Colonic mucosa (tissue), 4 donors: Measurements from ENCODE around the gene TMCO6. TPM values are rescaled to one million over a fixed set of nuclear protein-coding genes. Genes with fewer than 3 reads are reported as not detected.
"Not testable (repeated sequence)": the region's sequence is repeated elsewhere in the genome, so short reads cannot be mapped to it uniquely, and the experiment has no call there.

Experiments
- DNase-seq: peaks from one replicate; pipeline ENCODE4 v3.0.0-alpha.2; 2020
- H3K27ac ChIP-seq: fragments of 200-600 bp; one replicate; pipeline ENCODE4 v1.8.0; 2021
- H3K27me3 ChIP-seq: fragments of 200-600 bp; one replicate; pipeline ENCODE4 v1.8.0; 2021
- H3K36me3 ChIP-seq: fragments of 200-600 bp; one replicate; pipeline ENCODE4 v1.8.0; 2021
- H3K4me1 ChIP-seq: fragments of 200-600 bp; one replicate; pipeline ENCODE4 v1.8.0; 2021; ENCODE audit warnings: mild to moderate bottlenecking
- H3K4me3 ChIP-seq: fragments of 200-600 bp; one replicate; pipeline ENCODE4 v1.8.0; 2021
- H3K9ac ChIP-seq, 2 donors: one replicate each; pipeline ENCODE4 v1.7.0; 2013; ENCODE audit warnings: control low read depth in 2 of 2, low read depth in 2 of 2, low read length in 2 of 2
- H3K9me3 ChIP-seq: fragments of 200-600 bp; one replicate; pipeline ENCODE4 v1.8.0; 2021
- intact Hi-C: fragments of 100-400 bp; cut with DNase I; formaldehyde crosslinking; loops from one replicate; pipeline ENCODE4 v1.14.1; 2022
- total RNA-seq, 2 donors: library from RNA; stranded (reverse); fragmentation: NEBNext Ultra II Directional in 1 of 2; extraction: Animal tissue kit (Norgen Biotek cat#: 25700) in 1 of 2; gene quantifications; one replicate each; pipeline ENCODE4 v1.2.1, GENCODE V29; 2021
- TF ChIP-seq, protein P1 (sequence below): fragments of 200-600 bp; IDR thresholded peaks from one replicate; pipeline ENCODE4 v1.8.0; 2022; ENCODE audit warnings: antibody characterized with exemption, mild to moderate bottlenecking
- donor health status: healthy.
- donor health status: DM: no; HTN: no; CAD: no.
- donor health status: DM: no; HTN: no; CAD: no.

Gene TMCO6
- total RNA-seq = 10 to 100 TPM in 1 of 2 donors, 1 to 10 TPM in 1; 8.7 to 18.9 TPM

DNA sequence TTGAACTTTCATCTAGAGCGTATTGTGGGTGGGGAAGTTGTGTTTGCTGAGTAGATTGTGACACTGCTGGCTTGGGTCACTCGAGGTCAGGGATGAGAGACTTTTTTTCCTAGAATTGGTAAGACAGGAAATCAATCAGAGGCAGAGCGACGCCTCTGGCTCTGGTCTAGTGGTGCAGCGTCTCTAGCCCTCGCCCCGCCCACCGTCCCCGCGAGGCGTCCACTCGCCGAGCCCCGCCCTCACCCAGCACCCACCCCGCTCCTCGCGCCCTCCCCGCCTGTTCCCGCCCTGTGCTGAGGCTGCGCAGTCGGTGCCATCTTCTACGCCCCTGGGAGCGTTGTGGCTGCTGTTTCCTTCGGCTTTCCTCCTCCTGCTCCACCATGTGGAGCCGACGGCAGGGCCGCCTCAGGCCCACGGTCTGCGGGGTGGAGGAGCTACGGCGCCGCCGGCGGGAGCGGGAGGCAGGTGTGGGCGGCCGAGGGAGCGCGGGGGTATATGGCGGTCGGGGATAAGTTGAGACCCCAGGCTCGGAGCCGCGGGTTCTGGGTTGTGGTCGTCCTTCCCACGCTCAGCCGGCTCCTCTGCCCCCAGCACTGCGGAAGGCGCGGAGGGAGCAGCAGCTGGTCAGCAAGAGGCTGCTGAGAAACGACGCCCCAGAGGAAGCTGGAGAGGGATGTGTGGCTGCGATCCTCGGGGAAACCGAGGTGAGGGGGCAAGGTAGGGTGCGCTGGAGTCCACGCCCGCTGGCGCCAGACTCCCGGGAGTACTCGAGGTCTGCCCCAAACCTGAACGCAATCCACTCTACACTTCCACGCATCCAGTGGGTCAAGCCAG, at the start of gene TMCO6:
TMCO6 (plus strand) TSS at position 304 of the 834 bp plus-strand sequence; CDS start at position 381, 77 bp downstream.
- peak; percentile 99 for DNase-seq
- Histone ChIP-seq H3K4me3 (peak within 1 kb of the TSS; percentile 82), H3K9ac (peak within 1 kb of the TSS; percentile 86 to 89), H3K4me1 (no peaks in the 10 kb centered on the region), H3K27ac (peak within 1 kb of the TSS; percentile 95), H3K9me3 (no peaks in the 10 kb centered on the region), H3K36me3 (no peaks in the 10 kb centered on the region), H3K27me3 (no peaks in the 10 kb centered on the region)
- intact Hi-C loops = loop anchor here (5.0 kb wide), 1 partner anchor 267 kb away; no protein-coding TSS in a partner anchor
- TF ChIP-seq, protein P1, sequence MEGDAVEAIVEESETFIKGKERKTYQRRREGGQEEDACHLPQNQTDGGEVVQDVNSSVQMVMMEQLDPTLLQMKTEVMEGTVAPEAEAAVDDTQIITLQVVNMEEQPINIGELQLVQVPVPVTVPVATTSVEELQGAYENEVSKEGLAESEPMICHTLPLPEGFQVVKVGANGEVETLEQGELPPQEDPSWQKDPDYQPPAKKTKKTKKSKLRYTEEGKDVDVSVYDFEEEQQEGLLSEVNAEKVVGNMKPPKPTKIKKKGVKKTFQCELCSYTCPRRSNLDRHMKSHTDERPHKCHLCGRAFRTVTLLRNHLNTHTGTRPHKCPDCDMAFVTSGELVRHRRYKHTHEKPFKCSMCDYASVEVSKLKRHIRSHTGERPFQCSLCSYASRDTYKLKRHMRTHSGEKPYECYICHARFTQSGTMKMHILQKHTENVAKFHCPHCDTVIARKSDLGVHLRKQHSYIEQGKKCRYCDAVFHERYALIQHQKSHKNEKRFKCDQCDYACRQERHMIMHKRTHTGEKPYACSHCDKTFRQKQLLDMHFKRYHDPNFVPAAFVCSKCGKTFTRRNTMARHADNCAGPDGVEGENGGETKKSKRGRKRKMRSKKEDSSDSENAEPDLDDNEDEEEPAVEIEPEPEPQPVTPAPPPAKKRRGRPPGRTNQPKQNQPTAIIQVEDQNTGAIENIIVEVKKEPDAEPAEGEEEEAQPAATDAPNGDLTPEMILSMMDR = peak; percentile 77

- H3K9ac ChIP-seq = no peak overlapping the region
- no peaks in the 10 kb centered on the region for H3K27me3 ChIP-seq
- no peaks in the 10 kb centered on the region for H3K4me1 ChIP-seq
- no peaks in the 10 kb centered on the region for H3K36me3 ChIP-seq
- intact Hi-C loops = no loop called here
- DNase-seq = no peak
- TF ChIP-seq, protein P1 = no peak
- no peak overlapping the region for H3K4me3 ChIP-seq
- H3K27ac ChIP-seq = no peak overlapping the region
- no peaks in the 10 kb centered on the region for H3K9me3 ChIP-seq
Measured at GRCh38 chr5:140590861-140591260, 48.4 kb upstream of the TMCO6 start.

- TF ChIP-seq, protein P1 = no peak
- Histone ChIP-seq H3K27ac (no peak overlapping the region), H3K4me1 (no peaks in the 10 kb centered on the region), H3K27me3 (no peaks in the 10 kb centered on the region), H3K9ac (no peak overlapping the region), H3K4me3 (no peak overlapping the region), H3K9me3 (no peaks in the 10 kb centered on the region), H3K36me3 (no peaks in the 10 kb centered on the region)
- DNase-seq = no peak
- intact Hi-C loops = no loop called here
Measured at GRCh38 chr5:140591747-140592372, 47.4 kb upstream of the TMCO6 start.

DNA sequence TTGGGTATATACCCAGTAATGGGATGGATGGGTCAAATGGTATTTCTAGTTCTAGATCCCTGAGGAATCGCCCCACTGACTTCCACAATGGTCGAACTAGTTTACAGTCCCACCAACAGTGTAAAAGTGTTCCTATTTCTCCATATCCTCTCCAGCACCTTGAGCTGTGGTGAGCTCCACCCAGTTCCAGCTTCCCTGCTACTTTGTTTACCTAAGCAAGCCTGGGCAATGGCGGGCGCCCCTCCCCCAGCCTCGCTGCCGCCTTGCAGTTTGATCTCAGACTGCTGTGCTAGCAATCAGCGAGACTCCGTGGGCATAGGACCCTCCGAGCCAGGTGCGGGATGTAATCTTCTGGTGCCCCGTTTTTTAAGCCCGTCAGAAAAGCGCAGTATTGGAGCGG, 46.2 kb upstream of the TMCO6 start:
- H3K9me3 ChIP-seq, H3K4me3 ChIP-seq, H3K27me3 ChIP-seq, H3K27ac ChIP-seq, H3K36me3 ChIP-seq, H3K4me1 ChIP-seq, intact Hi-C loops, H3K9ac ChIP-seq: not testable (repeated sequence)
- DNase-seq = peak; percentile 43

DNA sequence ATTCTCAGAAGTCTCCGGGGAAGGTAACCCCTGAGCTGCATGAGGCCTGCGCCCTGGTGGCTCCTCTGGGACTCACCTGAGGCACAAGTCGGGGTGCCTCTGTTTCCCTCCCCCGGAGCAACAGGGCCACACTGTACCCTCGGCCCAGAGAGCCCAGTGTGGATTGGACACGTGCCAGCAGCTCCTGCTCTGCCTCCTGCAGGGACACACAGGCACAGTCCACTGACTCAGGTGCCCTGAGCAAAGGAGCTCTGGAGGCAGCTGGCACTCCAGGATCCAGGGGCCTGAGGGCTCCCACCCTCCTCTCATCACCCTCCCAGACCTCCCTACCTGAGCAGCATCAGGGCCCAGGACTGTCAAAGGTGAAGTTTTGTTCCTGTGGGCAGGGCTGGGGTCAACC, 45.1 kb upstream of the TMCO6 start:
- Histone ChIP-seq H3K36me3 (no peaks in the 10 kb centered on the region), H3K9me3 (no peaks in the 10 kb centered on the region), H3K4me1 (no peaks in the 10 kb centered on the region), H3K4me3 (no peak overlapping the region), H3K9ac (no peak overlapping the region), H3K27ac (no peak overlapping the region), H3K27me3 (no peaks in the 10 kb centered on the region)
- intact Hi-C loops = no loop called here
- DNase-seq = no peak
- TF ChIP-seq, protein P1 = no peak
